ENCODE data around the gene ATP5PD.
A peak's percentile ranks its signal among the peaks of the same experiment; 100 is the strongest.

The ATP5PD gene

DNA sequence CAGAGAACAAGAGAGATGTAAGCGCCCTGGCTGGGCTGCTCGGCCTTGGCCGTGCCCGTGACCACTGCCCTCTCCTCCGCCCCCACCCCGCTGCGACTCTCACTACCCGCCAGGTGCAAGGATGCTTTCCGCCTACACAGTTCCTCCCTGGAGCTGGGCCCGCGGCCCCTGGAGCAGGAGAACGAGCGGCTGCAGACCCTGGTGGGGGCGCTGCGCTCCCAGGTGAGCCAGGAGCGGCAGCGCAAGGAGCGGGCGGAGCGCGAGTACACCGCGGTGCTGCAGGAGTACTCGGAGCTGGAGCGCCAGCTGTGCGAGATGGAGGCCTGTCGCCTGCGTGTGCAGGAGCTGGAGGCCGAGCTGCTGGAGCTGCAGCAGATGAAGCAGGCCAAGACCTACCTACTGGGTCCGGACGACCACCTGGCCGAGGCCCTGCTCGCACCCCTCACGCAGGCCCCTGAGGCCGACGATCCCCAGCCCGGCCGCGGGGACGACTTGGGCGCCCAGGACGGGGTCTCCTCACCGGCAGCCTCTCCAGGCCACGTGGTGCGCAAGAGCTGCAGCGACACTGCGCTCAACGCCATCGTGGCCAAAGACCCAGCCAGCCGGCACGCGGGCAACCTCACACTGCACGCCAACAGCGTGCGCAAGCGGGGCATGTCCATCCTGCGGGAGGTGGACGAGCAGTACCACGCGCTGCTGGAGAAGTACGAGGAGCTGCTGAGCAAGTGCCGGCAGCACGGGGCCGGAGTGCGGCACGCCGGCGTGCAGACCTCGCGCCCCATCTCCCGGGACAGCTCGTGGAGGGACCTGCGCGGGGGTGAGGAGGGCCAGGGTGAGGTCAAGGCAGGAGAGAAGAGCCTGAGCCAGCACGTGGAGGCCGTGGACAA lies 43.5 kb downstream of the ATP5PD start:
- TF ChIP-seq, protein P1, sequence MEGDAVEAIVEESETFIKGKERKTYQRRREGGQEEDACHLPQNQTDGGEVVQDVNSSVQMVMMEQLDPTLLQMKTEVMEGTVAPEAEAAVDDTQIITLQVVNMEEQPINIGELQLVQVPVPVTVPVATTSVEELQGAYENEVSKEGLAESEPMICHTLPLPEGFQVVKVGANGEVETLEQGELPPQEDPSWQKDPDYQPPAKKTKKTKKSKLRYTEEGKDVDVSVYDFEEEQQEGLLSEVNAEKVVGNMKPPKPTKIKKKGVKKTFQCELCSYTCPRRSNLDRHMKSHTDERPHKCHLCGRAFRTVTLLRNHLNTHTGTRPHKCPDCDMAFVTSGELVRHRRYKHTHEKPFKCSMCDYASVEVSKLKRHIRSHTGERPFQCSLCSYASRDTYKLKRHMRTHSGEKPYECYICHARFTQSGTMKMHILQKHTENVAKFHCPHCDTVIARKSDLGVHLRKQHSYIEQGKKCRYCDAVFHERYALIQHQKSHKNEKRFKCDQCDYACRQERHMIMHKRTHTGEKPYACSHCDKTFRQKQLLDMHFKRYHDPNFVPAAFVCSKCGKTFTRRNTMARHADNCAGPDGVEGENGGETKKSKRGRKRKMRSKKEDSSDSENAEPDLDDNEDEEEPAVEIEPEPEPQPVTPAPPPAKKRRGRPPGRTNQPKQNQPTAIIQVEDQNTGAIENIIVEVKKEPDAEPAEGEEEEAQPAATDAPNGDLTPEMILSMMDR (IDR thresholded peaks at IDR 0.05; ENCODE audit: extremely low read depth, missing control alignments), result no peak
- peak; percentile 13 for DNase-seq (ENCODE audit: low spot score)

DNA sequence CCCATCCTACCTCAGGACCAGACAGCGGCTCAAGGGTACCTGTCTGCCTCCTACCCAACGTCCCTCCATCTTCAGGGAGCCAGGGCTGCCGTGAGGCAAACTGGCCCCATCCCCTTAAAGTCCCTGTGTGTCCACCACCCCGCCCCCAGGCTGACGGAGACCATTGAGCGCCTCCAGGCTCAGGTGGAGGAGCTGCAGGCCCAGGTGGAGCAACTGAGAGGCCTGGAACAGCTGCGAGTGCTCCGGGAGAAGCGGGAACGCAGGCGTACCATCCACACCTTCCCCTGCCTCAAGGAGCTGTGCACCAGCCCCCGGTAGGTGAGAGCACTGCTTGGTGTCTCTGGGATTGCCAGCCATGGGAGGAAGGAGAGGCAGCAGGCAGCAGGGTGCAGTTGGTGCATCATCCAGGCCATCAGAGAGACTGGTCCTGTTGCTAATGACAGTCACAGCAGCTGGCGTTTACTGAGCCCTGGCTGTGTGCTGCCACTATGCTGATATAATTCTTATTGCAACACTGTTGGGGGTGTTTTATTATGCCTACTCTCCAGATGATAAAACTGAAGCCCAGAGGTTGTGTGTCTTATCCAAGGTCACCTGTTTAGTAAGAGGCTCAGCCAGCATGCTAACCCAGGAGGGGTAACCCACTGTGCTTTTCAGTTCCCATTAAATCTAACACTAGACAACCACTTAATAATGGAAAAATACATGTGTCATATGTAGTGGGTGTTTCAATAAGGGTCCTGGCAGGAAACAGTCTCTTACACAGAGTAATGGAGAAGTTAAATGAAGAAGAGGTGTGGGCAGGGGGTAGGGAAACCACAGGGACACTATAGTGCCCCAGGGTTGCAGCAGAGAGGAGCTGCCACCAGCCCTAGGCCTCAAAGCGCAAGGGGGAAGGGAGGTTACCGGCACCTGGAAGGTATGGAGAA lies 44.6 kb downstream of the ATP5PD start:
- TF ChIP-seq, protein P1 (IDR thresholded peaks at IDR 0.05; ENCODE audit: extremely low read depth, missing control alignments), result no peak
- peak; percentile 9 for DNase-seq (ENCODE audit: low spot score)

DNA sequence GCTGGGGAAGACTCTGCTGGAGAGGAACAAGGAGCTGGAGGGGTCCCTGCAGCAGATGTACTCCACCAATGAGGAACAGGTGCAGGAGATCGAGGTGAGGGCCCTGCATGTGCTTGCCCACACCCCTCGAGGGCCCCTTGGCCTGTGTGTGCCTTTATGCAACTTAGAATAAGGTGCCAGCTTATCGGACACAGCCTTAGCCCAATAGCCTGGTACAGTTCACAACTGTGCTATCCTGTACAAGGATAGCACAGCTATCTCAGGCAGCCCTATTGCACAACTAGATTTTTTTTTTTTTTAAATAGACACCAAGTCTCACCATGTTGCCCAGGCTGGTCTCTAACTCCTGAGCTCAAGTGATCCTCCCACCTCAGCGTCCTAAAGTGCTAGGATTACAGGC lies 47.2 kb downstream of the ATP5PD start:
- DNase-seq (ENCODE audit: low spot score), result no peak
- TF ChIP-seq, protein P1 (IDR thresholded peaks at IDR 0.05; ENCODE audit: extremely low read depth, missing control alignments), result no peak

DNA sequence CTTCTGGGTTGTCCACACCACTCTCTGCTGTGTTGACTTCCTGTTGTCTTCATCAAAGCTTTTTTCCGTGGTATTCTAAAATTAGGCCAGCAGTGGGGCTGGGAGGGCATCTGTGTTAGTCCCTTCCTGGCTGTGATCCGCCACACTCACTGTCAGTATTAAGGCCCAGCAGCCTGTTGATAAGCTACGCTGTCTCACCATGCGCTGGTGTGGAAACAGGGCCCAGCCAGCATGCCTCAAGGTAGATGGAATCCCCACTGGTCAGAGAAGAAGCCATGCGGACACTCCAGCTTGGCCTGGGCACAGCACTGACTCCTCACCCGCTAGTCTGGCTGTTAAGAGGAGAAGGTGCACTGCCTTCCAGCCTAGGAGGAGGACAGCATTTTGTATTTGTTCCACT lies 48.0 kb downstream of the ATP5PD start:
- TF ChIP-seq, protein P1 (IDR thresholded peaks at IDR 0.05; ENCODE audit: extremely low read depth, missing control alignments), result no peak
- no peak for DNase-seq (ENCODE audit: low spot score)

DNA sequence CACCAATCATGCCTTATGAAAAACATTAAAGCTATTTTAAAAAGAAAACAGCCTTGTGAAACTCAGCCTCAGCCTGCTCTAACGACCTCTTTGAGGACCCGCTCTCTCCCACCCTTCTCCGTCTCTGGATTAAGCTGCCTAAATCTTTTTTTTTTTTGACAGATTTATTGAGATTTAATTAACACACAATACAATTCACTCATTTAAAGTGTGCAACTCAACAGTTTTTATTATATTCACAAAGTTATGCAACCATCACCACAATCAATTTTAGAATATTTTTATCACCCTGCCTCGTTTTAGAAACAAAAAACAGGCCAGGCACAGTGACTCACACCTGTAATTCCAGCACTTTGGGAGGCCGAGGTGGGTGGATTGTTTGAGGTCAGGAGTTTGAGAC lies 50.9 kb downstream of the ATP5PD start:
- TF ChIP-seq, protein P1 (IDR thresholded peaks at IDR 0.05; ENCODE audit: extremely low read depth, missing control alignments), result no peak
- DNase-seq (ENCODE audit: low spot score), result no peak

DNA sequence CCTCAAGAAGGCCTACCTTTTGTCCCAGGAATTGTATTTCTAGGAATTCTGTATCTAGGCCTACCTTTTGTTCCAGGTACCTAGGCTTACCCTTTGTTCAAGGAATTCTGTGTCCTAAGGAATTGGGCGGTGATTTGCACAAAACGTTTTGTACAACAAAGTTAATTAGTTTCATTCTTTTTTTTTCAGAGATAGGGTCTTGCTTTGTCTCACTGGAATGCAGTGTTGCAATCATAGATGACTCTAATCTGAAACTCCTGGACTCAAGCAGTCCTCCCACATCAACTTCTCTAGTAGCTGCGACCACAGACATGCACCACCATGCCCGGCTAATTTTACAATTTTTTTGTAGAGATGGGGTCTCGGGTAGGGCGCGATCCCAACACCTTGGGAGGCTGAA lies 52.3 kb downstream of the ATP5PD start:
- DNase-seq (ENCODE audit: low spot score), result no peak

More for the DNA sequence above, 52.3 kb downstream of the ATP5PD start:
- TF ChIP-seq, protein P1 (IDR thresholded peaks at IDR 0.05; ENCODE audit: extremely low read depth, missing control alignments), result no peak
